Measurements from ENCODE around the gene ATXN7L3. TPM values are rescaled to one million over a fixed set of nuclear protein-coding genes. Genes with fewer than 3 reads are reported as not detected.

ATXN7L3 gene
- total and polyA plus RNA-seq, 9 of the 15 experiments (the other 6 are each of a cell fraction or from before 2014, with no cell fraction given): 0.62 to 66.1 (median 33.2) TPM

GRCh38 chr17:44247876-44248736, 48.4 kb upstream of the ATXN7L3 start:
- Histone ChIP-seq H3K27ac (ENCODE audit: extremely low read depth, low read depth, low read length) (no peak overlapping the region), H3K9ac (ENCODE audit: insufficient read depth in 1 of 2, low read depth in 2 of 2, low read length in 2 of 2) (peak overlapping the region in 1 of 2 experiments; percentile 53; a peak in 2 of 4 replicates), H3K9me1 (ENCODE audit: control insufficient read depth, insufficient read depth, low read length) (no peaks in the 10 kb centered on the region), H3K27me3 (ENCODE audit: control insufficient read depth in 2 of 2, insufficient read depth in 2 of 2, low read length in 2 of 2) (peaks cover 0 to 8% of the 10 kb centered on the region in 2 experiments; a peak in 1 of 5 replicates), H3K4me3 (no peak overlapping the region), H3K9me3 (replicated peaks; ENCODE audit: control insufficient read depth, insufficient read depth, low read depth, low read length) (no peaks in the 10 kb centered on the region), H3K4me2 (ENCODE audit: insufficient read depth, low read length) (no peak overlapping the region), H4K20me1 (replicated peaks; ENCODE audit: control insufficient read depth, insufficient read depth, low read length) (peaks cover 4% of the 10 kb centered on the region; the same call in 1 of the 2 replicates), H3K36me3 (ENCODE audit: control insufficient read depth, insufficient read depth, low read length) (no peaks in the 10 kb centered on the region), H3K4me1 (replicated peaks in 1 of 2; ENCODE audit: control insufficient read depth in 2 of 2, insufficient read depth in 2 of 2, low read length in 2 of 2) (peaks cover 25 to 39% of the 10 kb centered on the region in 2 experiments; a peak in 4 of 5 replicates), H2AFZ (ENCODE audit: low read depth, low read length) (no peak overlapping the region), H3K79me2 (ENCODE audit: control insufficient read depth, insufficient read depth, low read length) (no peaks in the 10 kb centered on the region)
- intact Hi-C loops (cut with micrococcal nuclease): loop anchor here (2.0 kb wide), 1 partner anchor 27 kb away; no protein-coding TSS in a partner anchor
- CTCF ChIA-PET (ENCODE audit: low intra/inter-chr PET ratio): no interaction called here
- in situ Hi-C loops (cut with MboI): no loop called here
- 16% methylated on average over 10 of the region's 10 CpGs for WGBS (ENCODE audit: insufficient coverage, low coverage, missing lambda C conversion rate)
- TF ChIP-seq PATZ1 (CRISPR knock-in tag; IDR thresholded peaks at IDR 0.05; ENCODE audit: borderline replicate concordance) (no peak), NR2C2 (CRISPR knock-in tag; IDR thresholded peaks at IDR 0.05) (no peak), NR2C2 (tag; IDR thresholded peaks at IDR 0.05) (0 out of 2 replicates have a peak, but pooled peaks have one; percentile 7), ZBTB7A (IDR thresholded peaks at IDR 0.05; ENCODE audit: borderline replicate concordance, control insufficient read depth, low read depth, low read length) (peak; percentile 59; the same call in 1 of the 2 replicates), ELF2 (CRISPR knock-in tag; IDR thresholded peaks at IDR 0.05) (no peak), HOXB6 (CRISPR knock-in tag; IDR thresholded peaks at IDR 0.05; ENCODE audit: borderline replicate concordance) (no peak), BRD9 (IDR thresholded peaks at IDR 0.05; ENCODE audit: low read depth, partially characterized antibody) (peak; percentile 78), PHTF2 (CRISPR knock-in tag; IDR thresholded peaks at IDR 0.05) (no peak), ZNF764 (CRISPR knock-in tag; IDR thresholded peaks at IDR 0.05; ENCODE audit: low read depth) (no peak), RBM25 (IDR thresholded peaks at IDR 0.05; ENCODE audit: low read depth, low read length, severe bottlenecking) (peak; percentile 71), ZFP36 (IDR thresholded peaks at IDR 0.05; ENCODE audit: low read depth, low read length, partially characterized antibody) (peak; percentile 24), ATF2 (CRISPR knock-in tag; IDR thresholded peaks at IDR 0.05) (no peak), PCBP1 (IDR thresholded peaks at IDR 0.05; ENCODE audit: low read depth, low read length, poor library complexity, severe bottlenecking) (no peak)
- POLR2A ChIA-PET: interaction anchor here (2.7 kb wide), 1 partner anchor 11 kb away, joined by 8 read pairs; no protein-coding TSS in a partner anchor
- no peak for FAIRE-seq
- ATAC-seq: no peak
- BruUV-seq (replicated peaks): no TSS peak
- no peak for DNase-seq (ENCODE audit: extremely low read depth in 1 of 4, low spot score in 3 of 4)

All from K562 (cell line).